HG02884 (cell line): ENCODE measurements around the gene FRAS1.
A peak's percentile ranks its signal among the peaks of the same experiment; 100 is the strongest.

Experiments used
- ATAC-seq: cut with Tn5 transposase; IDR thresholded peaks from one replicate; pipeline ENCODE4 v1.9.1; 2021; ENCODE audit warnings: mild to moderate bottlenecking, moderate library complexity; ENCODE audit not compliant: unreplicated experiment

The FRAS1 gene

DNA sequence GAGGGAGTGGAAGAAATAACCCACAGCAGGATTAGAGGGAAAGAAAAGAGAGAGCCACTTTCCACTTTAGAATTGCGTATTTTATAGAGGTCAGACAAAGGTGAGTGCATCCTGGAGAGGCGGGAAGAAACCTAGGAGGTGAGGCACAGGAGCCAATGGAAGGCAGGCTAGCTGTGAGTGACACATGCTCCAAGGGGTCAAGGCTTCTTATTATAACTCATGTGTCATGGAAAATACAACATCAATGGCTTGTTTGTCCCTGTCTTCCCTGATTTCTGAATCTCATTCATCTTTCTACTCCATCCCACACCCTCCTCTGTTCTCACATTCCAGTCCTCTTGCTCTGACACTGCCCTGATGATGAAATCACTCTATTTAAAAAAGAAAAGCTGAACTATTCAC is 508.8 kb downstream of the FRAS1 start:
- ATAC-seq = no peak

DNA sequence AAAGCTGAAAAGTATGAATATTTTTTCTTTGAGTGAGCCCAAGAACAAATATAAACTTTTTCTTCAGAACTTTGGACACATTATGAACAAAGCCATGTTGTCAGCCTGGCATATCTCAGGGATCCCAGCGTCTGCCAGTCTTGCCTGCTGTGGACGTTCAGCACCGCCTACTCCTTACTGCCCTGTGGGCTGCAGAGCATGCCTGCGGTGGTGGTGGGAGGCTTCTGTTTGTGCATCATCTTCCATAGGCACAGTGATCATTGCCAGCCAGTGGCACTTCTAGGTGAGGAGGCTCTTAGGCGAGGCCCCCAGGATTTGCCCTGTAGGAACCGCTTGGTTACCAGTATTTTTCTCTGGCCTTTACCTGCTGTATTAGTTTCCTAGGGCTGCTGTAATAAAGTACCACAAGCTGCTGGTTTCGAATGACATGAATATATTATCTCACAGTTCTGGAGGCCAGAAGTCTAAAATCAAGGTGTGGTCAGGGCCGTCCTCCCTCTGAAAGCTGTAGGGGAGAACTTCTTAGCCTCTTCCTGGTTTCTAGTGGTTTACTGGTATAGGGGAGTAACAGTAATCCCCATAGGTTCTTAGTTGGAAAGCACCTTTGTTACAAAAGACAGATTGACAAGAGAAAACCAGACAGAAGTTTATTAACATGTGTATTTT is 509.8 kb downstream of the FRAS1 start:
- ATAC-seq = peak; percentile 66

DNA sequence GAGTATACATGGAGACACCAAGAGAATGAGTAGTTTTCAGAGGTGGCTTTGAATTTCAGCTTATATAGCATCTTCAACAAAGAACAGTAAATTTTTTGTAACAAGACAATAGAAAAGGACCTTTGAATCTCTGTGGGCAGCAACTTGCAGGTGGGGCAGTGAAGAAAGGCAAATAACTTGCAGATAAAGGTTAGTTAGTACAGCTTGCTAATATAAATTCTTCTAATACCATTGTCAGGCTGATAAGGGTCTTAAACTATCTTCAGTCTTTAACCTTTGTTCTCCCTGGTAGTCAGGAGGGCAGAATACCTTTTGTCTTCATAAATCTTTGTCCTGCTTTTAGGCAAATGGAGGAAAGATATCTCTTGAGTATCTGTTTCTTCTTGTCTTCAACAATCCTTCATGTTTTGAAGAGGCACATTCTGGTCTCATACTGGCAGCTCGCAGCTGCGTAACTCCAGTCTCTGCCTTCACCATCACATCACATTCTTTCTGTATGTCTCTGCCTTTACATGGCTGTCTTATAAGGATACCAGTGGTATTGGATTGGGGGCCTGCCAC is 510.5 kb downstream of the FRAS1 start:
- ATAC-seq = no peak

DNA sequence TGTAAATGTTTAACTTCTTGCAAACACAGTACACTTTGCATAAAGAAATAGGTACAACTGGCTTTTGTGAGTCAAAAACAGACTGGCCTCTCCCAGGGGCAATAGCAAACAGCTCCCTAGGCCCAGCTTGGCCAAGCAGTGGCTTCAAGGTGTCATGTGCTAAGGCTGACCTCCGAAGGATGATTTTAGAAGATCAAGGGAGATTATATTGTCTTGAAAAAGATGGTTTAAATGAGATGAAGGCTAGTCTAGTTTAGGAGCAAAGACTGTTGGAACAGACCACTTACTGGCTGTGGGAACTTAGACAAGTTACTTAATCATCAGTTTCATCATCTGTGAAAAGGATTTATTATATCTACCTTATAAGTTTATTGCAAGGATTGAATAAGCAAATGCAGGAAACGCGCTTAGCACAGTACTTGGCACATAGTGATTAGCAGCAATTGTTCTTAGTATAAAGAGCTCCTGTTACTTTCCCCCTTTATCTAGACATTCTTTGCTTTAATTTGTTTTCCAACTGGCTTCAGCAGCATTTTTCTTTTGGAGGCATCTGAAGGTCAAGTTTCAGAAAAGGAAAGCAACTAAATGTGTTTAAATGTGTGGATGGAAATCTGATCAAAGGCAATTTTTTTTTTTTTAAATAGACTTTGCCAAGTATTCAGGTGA is 511.6 kb downstream of the FRAS1 start:
- ATAC-seq = no peak

DNA sequence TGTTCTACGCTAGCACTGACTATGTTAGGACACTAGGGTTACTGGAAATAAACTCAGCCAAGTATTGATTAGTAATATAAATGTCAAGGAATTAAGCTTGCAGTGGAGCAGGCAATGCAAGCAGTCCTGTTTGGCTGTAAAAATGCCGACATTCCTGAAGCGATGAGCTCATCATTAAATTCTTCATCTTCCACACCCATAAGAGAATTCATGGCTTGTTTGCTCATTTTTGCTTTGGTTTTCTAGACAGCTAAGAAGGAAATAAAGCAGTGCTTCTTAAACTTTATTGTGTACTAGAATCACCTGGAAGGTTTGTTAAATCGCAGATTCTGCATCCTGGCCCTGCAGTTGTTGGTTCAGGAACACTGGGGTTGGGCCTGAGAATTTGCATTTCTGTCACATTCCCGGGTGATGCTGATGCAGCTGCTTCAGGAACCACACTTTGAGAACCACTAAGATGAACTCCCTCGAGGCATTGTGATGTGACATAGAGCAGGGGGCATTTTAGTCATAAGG is 512.2 kb downstream of the FRAS1 start:
- no peak for ATAC-seq

DNA sequence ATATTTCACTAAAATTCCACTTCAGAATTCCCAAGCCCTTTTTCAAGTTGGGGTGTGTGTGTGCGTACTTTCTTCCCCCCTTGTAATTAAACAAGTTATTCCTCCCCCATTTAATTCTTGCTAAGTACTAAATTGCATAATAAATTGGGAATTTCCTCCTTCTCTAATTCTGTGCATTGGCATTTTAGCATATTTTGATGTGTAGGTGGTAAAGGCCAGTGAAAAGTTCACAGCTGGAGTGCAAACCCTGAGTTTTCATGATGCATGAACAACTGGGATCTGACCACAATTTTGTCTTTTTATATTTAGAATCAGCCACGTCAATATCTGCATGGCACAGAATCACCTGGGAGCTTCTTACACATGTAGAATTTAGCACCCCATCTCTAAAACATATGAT is 513.0 kb downstream of the FRAS1 start:
- ATAC-seq = no peak

DNA sequence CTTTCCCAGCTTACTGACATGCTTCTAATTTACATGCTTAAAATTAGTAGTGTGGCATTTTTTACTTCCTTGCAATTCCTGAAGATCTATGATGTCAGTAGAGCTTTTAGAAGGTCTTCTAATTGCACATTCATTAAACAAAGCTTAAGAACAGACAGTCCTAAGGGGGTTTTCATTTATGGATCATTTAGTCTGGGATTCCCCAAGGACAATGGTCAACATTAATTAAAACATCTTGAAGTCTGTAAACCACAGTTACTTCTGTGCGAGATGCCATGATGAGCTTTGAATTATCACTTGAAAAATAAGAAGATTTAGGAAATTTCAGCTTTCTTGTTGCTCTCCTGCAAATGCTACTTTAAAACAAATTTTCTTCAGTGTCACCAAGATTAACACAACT is 514.7 kb downstream of the FRAS1 start:
- ATAC-seq = no peak

DNA sequence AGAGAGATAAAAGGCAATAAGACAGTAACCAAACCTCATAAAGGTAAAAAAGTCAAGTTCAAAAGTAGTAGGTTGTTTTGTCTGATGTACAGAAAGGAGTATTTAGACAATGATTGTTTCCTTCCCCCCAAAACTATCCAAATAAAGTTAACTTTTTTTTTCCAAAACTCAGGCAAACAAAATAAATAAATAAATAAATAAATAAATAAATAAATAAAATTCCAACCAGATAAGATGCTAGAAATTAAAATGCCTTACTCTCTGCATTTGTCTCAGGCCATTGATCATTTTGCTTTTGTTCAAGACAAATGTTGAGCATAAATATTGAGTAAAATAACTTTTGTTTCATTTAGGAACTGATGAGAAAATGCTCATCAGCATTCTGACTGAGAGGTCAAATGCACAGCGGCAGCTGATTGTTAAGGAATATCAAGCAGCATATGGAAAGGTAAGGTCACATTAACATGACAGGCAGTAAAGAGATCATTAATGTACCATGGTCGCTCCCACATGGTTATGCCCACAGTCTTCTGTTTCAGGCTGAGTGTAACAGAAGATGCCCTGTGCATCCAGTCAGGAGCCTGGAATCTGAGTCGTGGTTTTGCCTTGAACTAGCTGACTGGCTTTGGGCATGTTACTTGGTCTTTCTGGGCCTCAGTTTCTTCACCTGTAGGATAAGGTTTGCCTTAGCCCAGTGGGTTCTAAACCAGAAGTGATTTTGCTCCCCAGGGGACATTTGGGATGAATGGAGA is 521.7 kb downstream of the FRAS1 start:
- ATAC-seq = no peak

DNA sequence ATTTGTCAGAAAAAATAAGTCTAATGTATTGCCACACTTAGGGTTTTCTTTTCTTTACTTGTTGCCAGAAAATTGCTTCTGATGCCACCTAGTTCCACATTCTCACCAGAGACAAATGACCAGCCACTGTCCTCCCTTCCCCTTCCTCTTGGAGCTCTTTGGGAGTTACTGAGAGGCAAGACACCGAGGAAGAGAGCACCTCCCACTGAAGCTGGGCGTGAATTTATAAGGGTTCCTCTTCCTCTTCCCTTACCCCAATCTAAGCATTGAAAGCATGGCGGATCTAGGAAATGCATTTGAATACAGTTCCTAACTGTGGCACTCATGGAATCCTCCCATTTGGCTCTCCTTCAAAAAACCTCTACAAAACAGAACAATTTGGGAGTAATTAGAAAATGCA is 524.5 kb downstream of the FRAS1 start:
- no peak for ATAC-seq

DNA sequence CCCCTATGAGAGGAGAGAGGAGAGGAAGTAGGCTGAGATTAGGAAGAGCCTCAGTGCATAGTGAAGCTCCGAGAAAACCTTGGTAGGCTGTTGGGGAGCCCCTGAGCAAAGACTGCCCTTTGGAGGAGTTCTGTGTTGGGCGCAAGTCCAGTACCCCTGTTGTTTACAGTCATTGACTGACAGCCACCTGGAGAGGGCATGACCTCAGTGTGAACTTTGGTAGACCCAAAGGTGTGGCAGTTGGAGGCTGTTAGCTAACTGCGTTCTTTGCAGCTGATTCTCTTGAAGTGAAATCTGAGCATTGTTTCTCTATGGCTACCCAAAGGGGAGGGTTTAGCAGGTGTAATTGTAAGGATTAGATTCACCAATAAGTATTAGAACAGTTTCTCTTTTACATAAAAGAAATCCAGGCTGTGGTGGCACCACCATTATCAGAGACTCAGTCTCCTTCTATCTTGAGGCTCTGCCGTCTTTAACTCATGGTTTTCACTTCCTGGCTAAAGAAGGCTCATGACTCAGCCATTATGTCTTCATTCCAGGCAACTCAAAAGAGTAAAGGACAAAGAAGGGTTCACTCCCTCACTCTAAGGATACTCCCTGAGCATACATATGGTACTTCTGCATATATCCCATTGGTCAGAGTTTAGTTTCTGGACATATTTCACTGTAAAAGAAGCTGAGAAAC is 527.9 kb downstream of the FRAS1 start:
- no peak for ATAC-seq

DNA sequence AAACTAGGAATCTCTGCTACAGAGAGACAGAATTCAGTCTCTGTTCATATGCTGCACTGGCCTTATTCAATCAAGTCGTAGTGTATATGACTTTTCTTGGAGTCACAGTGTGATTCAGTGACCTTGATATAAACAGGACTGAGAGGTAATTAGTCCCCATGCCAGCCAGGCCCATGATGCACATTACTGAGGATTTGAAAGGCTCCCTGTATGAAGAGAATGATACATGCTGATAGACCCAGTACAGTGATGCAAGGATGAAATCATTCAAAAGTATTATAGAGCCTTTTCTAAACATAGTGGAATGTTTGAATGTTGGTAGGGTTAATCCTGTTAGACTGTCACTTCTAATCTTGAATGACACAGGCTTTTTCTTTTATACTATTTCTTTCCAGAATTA is 528.5 kb downstream of the FRAS1 start:
- no peak for ATAC-seq

DNA sequence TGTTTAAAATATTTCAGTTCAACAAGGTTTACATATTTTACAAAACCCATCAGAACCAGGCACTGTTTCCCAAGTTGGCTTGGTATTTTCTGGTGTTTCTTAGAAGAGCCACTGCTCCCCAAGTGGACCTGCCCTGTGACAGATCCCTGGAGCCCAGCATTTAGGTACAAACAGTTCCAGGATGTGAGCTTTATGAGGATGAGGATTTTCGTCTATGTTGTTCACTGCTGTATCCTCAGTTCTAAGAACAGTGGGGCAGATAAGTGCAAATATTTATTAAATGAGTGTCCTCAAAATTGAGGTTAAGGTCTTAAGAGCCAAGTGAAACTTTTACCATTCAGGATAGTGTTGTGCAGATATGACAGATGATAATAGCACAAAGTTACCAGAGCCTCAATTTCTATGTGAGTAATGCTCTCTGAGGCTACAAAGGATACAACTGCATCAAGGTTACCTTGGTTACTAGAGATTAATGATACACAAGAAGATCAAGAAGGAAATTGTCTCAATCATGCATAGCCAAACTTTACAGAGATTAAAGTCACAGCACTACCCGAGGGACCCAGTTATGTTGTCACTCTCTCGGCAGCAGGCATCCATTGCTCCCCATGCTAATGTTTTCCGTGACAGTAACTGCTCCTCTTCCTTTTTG is 531.9 kb downstream of the FRAS1 start:
- ATAC-seq = no peak

DNA sequence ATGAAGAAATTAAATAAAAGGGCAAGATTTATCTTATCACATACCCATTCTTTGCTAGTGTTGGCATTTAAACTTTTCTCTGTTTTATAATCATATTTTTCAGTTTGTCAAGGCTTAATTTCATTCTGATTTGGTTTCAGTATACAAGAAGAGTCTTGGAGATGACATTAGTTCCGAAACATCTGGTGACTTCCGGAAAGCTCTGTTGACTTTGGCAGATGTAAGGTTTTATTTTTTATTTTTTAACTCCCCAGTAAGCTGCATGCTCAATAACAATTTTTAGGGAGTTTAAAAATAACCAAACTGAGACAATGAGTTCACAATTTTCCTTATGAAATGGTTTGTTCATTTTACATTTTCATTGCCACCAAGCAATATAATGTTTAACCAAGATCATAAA is 534.3 kb downstream of the FRAS1 start:
- no peak for ATAC-seq

DNA sequence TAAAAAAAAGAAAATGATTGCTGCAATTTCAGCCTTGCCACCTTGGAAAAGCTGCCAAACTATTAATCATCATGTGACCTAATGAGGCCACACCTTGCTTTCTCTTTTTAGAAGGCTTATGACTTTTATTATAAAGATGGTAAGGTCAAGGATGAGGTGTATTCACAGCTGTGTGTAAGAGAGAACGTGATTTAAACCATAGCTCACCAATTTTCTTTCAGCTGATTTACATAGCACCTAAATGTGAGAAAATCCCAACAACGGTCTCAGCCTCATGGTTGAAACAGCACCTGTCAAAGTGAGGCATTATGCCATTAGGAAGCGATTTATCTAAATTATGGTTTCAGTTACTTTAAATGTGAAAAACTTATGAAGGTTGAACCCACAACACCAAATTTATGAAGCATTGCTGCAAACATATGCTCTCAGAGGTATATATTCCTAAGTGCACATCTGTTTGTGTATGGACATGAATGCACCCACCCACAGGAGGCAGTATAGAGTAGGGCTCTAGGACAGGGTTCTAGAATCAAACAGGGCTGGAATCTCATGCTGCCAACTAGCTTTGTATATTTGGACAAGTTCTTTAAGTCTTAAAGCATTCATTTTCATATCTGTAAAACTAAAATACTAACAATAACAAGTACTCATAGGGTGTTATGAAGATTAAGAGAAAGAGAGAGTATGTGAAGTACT is 535.1 kb downstream of the FRAS1 start:
- peak; percentile 49 for ATAC-seq
